Left renal cortex interstitium (tissue), 4 donors: ENCODE results near the gene ABCC6. TPM values are rescaled to one million over a fixed set of nuclear protein-coding genes. Genes with fewer than 3 reads are reported as not detected.
A peak's percentile ranks its signal among the peaks of the same experiment; 100 is the strongest.

Experiments
- DNase-seq, 4 donors: peaks; one replicate each; pipeline ENCODE4 v3.0.0-alpha.2; 2013; ENCODE audit warnings: low read depth in 4 of 4, low spot score in 2 of 4, missing footprints in 1 of 4
- polyA plus RNA-seq, 4 donors: library from polyadenylated mRNA; unstranded; fragments of 120-200 nt; gene quantifications; one replicate each; pipeline ENCODE4 v1.2.1, GENCODE V29; 2013; ENCODE audit not compliant: insufficient read length in 4 of 4

Gene ABCC6
- polyA plus RNA-seq, 4 donors = 14.8 to 24.0 (median 23.3) TPM

- DNase-seq = no peak
Observed at GRCh38 chr16:16146380-16147315, 76.6 kb downstream of the ABCC6 start.

- DNase-seq = no peak
Observed at GRCh38 chr16:16145286-16145685, 78.0 kb downstream of the ABCC6 start.

GRCh38 chr16:16144416-16144815, 78.9 kb downstream of the ABCC6 start:
- DNase-seq = no peak

- DNase-seq = no peak
Observed at GRCh38 chr16:16143931-16144330, 79.4 kb downstream of the ABCC6 start.

- no peak for DNase-seq
Observed at GRCh38 chr16:16143038-16143763, 80.1 kb downstream of the ABCC6 start.

- no peak for DNase-seq
Observed at GRCh38 chr16:16141784-16142396, 81.4 kb downstream of the ABCC6 start.

GRCh38 chr16:16141141-16141540, 82.2 kb downstream of the ABCC6 start:
- no peak for DNase-seq

- no peak for DNase-seq
Observed at GRCh38 chr16:16140537-16140936, 82.8 kb downstream of the ABCC6 start.

- DNase-seq = no peak
Observed at GRCh38 chr16:16139806-16140205, 83.5 kb downstream of the ABCC6 start.

GRCh38 chr16:16139061-16139460, 84.2 kb downstream of the ABCC6 start:
- DNase-seq = no peak

- no peak for DNase-seq
Observed at GRCh38 chr16:16138034-16138635, 85.2 kb downstream of the ABCC6 start.

- DNase-seq = no peak
Observed at GRCh38 chr16:16137110-16137509, 86.2 kb downstream of the ABCC6 start.

- DNase-seq = no peak
Observed at GRCh38 chr16:16136588-16136987, 86.7 kb downstream of the ABCC6 start.

- DNase-seq = no peak
Observed at GRCh38 chr16:16133943-16134604, 89.2 kb downstream of the ABCC6 start.

- no peak for DNase-seq
Observed at GRCh38 chr16:16131659-16132058, 91.6 kb downstream of the ABCC6 start.

GRCh38 chr16:16131204-16131603, 92.1 kb downstream of the ABCC6 start:
- no peak for DNase-seq

- peak in 3 of 4 donors; percentile 31 to 56 (median 37) for DNase-seq
Observed at GRCh38 chr16:16127469-16128116, 95.7 kb downstream of the ABCC6 start.

- DNase-seq = no peak
Observed at GRCh38 chr16:16126896-16127295, 96.4 kb downstream of the ABCC6 start.

GRCh38 chr16:16124974-16125373, 98.3 kb downstream of the ABCC6 start:
- no peak for DNase-seq

- DNase-seq = no peak
Observed at GRCh38 chr16:16124438-16124837, 98.9 kb downstream of the ABCC6 start.
